ENCODE results near the gene LYST.

Gene LYST

DNA sequence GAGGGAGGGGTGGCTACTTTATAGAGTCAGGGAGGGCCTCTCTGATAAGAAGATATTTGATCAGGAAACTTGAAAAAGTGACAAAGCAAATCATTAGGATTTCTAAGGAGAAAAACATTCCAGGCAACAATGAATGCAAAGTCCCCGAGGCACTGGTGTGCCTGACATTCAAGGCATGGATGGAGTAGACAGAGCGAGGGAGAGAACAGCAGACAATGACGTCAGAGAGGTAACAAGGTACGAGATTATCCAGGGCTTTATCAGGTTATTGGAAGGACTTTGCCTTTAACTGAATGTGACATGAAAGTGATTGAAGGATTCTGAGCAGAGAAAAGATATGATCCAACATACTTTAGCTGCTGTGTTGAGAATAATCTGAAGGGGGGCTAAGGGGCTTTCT lies 144.7 kb downstream of the LYST start:
- H3K36me3 Mint-ChIP-seq (ENCODE audit: low read depth): peaks cover 17% of the 10 kb centered on the region

GRCh38 chr1:235720544-235720943 lies 146.2 kb downstream of the LYST start:
- H3K9me3 Mint-ChIP-seq: no peaks in the 10 kb centered on the region
- no peak for TF ChIP-seq CTCF (IDR thresholded peaks at IDR 0.05; ENCODE audit: unreplicated experiment in 3 of 3)
- H3K36me3 Mint-ChIP-seq (ENCODE audit: low read depth): peaks cover 18% of the 10 kb centered on the region
- H3K27ac Mint-ChIP-seq: no peak overlapping the region
- H3K4me3 Mint-ChIP-seq: no peak overlapping the region
- H3K27me3 Mint-ChIP-seq (ENCODE audit: low read depth): no peaks in the 10 kb centered on the region
- peaks cover 3% of the 10 kb centered on the region for H3K4me1 Mint-ChIP-seq

More for the DNA sequence above, 144.7 kb downstream of the LYST start:
- H3K9me3 Mint-ChIP-seq: no peaks in the 10 kb centered on the region
- no peak overlapping the region for H3K27ac Mint-ChIP-seq
- H3K27me3 Mint-ChIP-seq (ENCODE audit: low read depth): no peaks in the 10 kb centered on the region
- no peak overlapping the region for H3K4me3 Mint-ChIP-seq
- no peak for TF ChIP-seq CTCF (IDR thresholded peaks at IDR 0.05; ENCODE audit: unreplicated experiment in 3 of 3)
- peaks cover 5% of the 10 kb centered on the region for H3K4me1 Mint-ChIP-seq

DNA sequence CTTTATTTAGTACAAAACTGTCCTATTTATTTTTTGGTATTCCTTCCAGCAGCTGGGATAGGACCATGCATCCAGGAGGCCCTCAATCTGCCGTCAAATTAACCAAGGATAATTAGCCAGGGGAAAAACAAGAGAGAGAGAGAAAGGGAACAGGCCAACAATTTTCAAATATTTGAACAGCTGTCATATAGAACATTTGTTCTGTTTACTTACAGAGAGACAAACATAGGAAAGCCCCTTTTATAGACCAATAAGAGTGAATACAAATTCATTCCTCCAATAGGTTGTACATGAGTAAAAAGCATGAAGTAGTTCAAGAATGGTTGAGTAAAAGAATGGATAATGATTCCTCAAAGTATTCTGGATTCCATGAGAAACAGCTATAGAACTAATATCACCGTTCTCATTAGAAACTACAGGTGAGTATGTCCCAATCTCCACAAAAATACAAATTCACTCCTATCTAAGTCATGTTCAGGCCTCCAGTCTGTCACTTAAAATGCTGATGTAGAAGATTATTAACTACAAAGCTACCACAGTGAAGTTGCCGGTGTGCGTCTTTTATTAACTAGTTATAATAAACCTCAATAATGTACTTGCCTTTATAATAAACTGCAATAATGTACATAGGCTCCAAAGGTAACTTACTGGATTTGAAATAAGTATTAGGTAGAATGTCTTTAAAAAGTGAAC lies 152.4 kb downstream of the LYST start:
- peaks cover 6% of the 10 kb centered on the region for H3K36me3 Mint-ChIP-seq (ENCODE audit: low read depth)
- H3K27me3 Mint-ChIP-seq (ENCODE audit: low read depth): no peaks in the 10 kb centered on the region
- no peaks in the 10 kb centered on the region for H3K4me1 Mint-ChIP-seq
- no peak for TF ChIP-seq CTCF (IDR thresholded peaks at IDR 0.05; ENCODE audit: unreplicated experiment in 3 of 3)
- H3K27ac Mint-ChIP-seq: no peak overlapping the region
- H3K9me3 Mint-ChIP-seq: no peaks in the 10 kb centered on the region
- no peak overlapping the region for H3K4me3 Mint-ChIP-seq

GRCh38 chr1:235712812-235713211 lies 153.9 kb downstream of the LYST start:
- Mint-ChIP-seq H3K27ac (no peak overlapping the region), H3K36me3 (ENCODE audit: low read depth) (peaks cover 8% of the 10 kb centered on the region), H3K9me3 (no peaks in the 10 kb centered on the region), H3K27me3 (ENCODE audit: low read depth) (no peaks in the 10 kb centered on the region), H3K4me1 (no peaks in the 10 kb centered on the region), H3K4me3 (no peak overlapping the region)
- TF ChIP-seq CTCF (IDR thresholded peaks at IDR 0.05; ENCODE audit: unreplicated experiment in 3 of 3): no peak

DNA sequence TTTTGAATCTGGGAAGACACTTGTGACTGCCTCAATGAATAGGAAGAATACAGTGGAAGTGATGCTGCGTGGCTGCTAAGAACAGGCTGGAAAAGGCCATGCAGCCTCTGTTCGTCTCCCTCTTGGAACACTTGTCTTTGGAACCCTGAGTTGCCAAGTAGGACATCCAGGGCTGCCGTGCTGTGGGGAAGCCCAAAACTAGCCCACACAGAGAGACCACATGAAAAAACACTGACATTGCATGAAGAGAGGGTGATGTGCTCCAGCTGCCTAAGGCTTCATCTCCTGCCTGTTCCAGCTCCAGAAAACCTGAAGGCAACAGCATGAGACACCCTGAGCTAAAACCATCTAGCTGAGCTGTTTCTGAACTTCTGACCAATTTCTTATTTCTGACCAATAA lies 156.0 kb downstream of the LYST start:
- Mint-ChIP-seq H3K36me3 (ENCODE audit: low read depth) (peaks cover 8% of the 10 kb centered on the region), H3K27ac (no peak overlapping the region), H3K27me3 (ENCODE audit: low read depth) (no peaks in the 10 kb centered on the region), H3K4me1 (no peaks in the 10 kb centered on the region), H3K4me3 (no peak overlapping the region), H3K9me3 (no peaks in the 10 kb centered on the region)
- TF ChIP-seq CTCF (IDR thresholded peaks at IDR 0.05; ENCODE audit: unreplicated experiment in 3 of 3): no peak

GRCh38 chr1:235709018-235709417 lies 157.7 kb downstream of the LYST start:
- H3K9me3 Mint-ChIP-seq: no peaks in the 10 kb centered on the region
- no peaks in the 10 kb centered on the region for H3K4me1 Mint-ChIP-seq
- H3K27ac Mint-ChIP-seq: no peak overlapping the region
- H3K4me3 Mint-ChIP-seq: no peak overlapping the region
- no peak for TF ChIP-seq CTCF (IDR thresholded peaks at IDR 0.05; ENCODE audit: unreplicated experiment in 3 of 3)
- H3K36me3 Mint-ChIP-seq (ENCODE audit: low read depth): peaks cover 4% of the 10 kb centered on the region
- no peaks in the 10 kb centered on the region for H3K27me3 Mint-ChIP-seq (ENCODE audit: low read depth)

All from nephron (organoid).